ENCODE results near the gene ABHD11.
A peak's percentile ranks its signal among the peaks of the same experiment; 100 is the strongest.

The ABHD11 gene

GRCh38 chr7:73770860-73771670 is 32.5 kb upstream of the ABHD11 start:
- Histone ChIP-seq H3K36me3 (ENCODE audit: control insufficient read depth, low read length) (no peaks in the 10 kb centered on the region), H3K4me3 (ENCODE audit: low read length) (no peak overlapping the region), H3K9me3 (ENCODE audit: control insufficient read depth, insufficient read depth, low read length) (no peaks in the 10 kb centered on the region), H3K4me1 (ENCODE audit: control insufficient read depth, low read length) (peaks cover 4% of the 10 kb centered on the region; the same call in 1 of the 2 replicates), H3F3A (ENCODE audit: control insufficient read depth, insufficient read depth) (no peaks in the 10 kb centered on the region), H3K9me2 (replicated peaks; ENCODE audit: control insufficient read depth, low read length) (no peaks in the 10 kb centered on the region), H3K4me2 (ENCODE audit: low read length) (peak overlapping the region; percentile 18; the same call in 1 of the 2 replicates), H3K27ac (ENCODE audit: low read depth, low read length) (no peak overlapping the region), H3K79me2 (ENCODE audit: control insufficient read depth, low read length) (no peaks in the 10 kb centered on the region), H4K20me1 (ENCODE audit: control insufficient read depth, insufficient read depth, low read depth, low read length) (no peaks in the 10 kb centered on the region), H3K27me3 (ENCODE audit: control insufficient read depth, low read length) (no peaks in the 10 kb centered on the region)
- TF ChIP-seq, protein P1, sequence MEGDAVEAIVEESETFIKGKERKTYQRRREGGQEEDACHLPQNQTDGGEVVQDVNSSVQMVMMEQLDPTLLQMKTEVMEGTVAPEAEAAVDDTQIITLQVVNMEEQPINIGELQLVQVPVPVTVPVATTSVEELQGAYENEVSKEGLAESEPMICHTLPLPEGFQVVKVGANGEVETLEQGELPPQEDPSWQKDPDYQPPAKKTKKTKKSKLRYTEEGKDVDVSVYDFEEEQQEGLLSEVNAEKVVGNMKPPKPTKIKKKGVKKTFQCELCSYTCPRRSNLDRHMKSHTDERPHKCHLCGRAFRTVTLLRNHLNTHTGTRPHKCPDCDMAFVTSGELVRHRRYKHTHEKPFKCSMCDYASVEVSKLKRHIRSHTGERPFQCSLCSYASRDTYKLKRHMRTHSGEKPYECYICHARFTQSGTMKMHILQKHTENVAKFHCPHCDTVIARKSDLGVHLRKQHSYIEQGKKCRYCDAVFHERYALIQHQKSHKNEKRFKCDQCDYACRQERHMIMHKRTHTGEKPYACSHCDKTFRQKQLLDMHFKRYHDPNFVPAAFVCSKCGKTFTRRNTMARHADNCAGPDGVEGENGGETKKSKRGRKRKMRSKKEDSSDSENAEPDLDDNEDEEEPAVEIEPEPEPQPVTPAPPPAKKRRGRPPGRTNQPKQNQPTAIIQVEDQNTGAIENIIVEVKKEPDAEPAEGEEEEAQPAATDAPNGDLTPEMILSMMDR (IDR thresholded peaks at IDR 0.05; ENCODE audit: low read depth, low read length, poor library complexity, severe bottlenecking): no peak
- TF ChIP-seq EZH2phosphoT487 (IDR thresholded peaks at IDR 0.05; ENCODE audit: borderline replicate concordance, low read length): no peak

DNA sequence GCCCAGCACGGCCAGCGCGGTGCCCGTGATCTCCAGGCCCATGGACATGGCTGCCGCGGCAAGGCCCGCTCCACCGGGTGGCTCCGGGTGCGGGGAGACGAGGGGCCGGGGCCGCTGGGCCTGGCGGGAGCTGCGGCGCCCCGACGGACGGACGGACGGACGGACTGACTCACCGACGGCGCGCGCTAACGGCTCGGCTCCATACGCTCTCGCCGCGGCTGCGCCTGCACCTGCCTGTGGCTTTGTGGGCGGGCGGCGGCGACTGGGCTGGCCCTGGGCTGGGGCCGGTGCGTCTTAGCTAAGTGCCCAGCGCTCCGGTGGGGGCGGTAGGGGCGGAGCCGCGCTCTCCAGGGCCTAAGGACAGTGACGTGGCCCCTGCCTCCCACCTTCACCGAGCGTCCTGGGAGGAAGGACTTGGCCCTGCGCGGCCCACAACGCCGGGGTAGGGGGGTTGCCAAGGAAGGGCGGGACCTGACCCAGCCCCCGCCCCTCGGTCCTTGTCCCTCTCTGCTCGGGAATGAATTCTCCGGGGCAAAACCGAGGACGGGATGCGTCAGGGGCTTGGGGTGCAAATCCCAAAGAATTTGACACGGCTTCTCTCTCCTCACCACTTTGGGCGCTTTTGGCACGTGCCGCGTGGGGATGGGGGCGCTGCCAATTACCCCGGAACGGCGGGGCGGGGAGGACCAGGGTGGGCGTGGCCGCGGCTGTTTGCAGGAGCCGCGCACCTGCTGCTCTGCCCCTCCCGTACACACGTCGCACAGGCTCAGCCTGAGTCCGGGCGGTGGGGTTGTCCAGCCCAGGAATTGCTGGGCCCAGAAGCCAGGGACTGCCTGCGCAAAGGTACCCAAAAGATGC is 31.6 kb upstream of the ABHD11 start, which contains the start of gene CLDN3:
Gene CLDN3 (minus strand): TSS at position 269 of the 858 bp plus-strand sequence. CDS start 221 bp downstream, at position 48.
- H3K36me3 ChIP-seq (ENCODE audit: control insufficient read depth, low read length): no peaks in the 10 kb centered on the region
- H3K4me3 ChIP-seq (ENCODE audit: low read length): no peak within 1 kb of the TSS
- H3K27me3 ChIP-seq (ENCODE audit: control insufficient read depth, low read length): no peaks in the 10 kb centered on the region
- no peak for TF ChIP-seq EZH2phosphoT487 (IDR thresholded peaks at IDR 0.05; ENCODE audit: borderline replicate concordance, low read length)
- TF ChIP-seq, protein P1 (IDR thresholded peaks at IDR 0.05; ENCODE audit: low read depth, low read length, poor library complexity, severe bottlenecking): no peak
- no peaks in the 10 kb centered on the region for H4K20me1 ChIP-seq (ENCODE audit: control insufficient read depth, insufficient read depth, low read depth, low read length)
- no peak within 1 kb of the TSS for H3K27ac ChIP-seq (ENCODE audit: low read depth, low read length)
- peak within 1 kb of the TSS; percentile 18 for H3K4me2 ChIP-seq (ENCODE audit: low read length)
- no peaks in the 10 kb centered on the region for H3K79me2 ChIP-seq (ENCODE audit: control insufficient read depth, low read length)
- H3K9me2 ChIP-seq (replicated peaks; ENCODE audit: control insufficient read depth, low read length): no peaks in the 10 kb centered on the region
- peaks cover 4% of the 10 kb centered on the region; the same call in 1 of the 2 replicates for H3K4me1 ChIP-seq (ENCODE audit: control insufficient read depth, low read length)
- H3F3A ChIP-seq (ENCODE audit: control insufficient read depth, insufficient read depth): no peaks in the 10 kb centered on the region
- no peaks in the 10 kb centered on the region for H3K9me3 ChIP-seq (ENCODE audit: control insufficient read depth, insufficient read depth, low read length)

- Histone ChIP-seq H3K4me2 (ENCODE audit: low read length) (no peak overlapping the region), H3K79me2 (ENCODE audit: control insufficient read depth, low read length) (no peaks in the 10 kb centered on the region), H3K4me1 (ENCODE audit: control insufficient read depth, low read length) (peaks cover 4% of the 10 kb centered on the region; the same call in 1 of the 2 replicates), H4K20me1 (ENCODE audit: control insufficient read depth, insufficient read depth, low read depth, low read length) (no peaks in the 10 kb centered on the region), H3K9me2 (replicated peaks; ENCODE audit: control insufficient read depth, low read length) (no peaks in the 10 kb centered on the region), H3K27me3 (ENCODE audit: control insufficient read depth, low read length) (no peaks in the 10 kb centered on the region), H3F3A (ENCODE audit: control insufficient read depth, insufficient read depth) (no peaks in the 10 kb centered on the region), H3K4me3 (ENCODE audit: low read length) (no peak overlapping the region), H3K9me3 (ENCODE audit: control insufficient read depth, insufficient read depth, low read length) (no peaks in the 10 kb centered on the region), H3K36me3 (ENCODE audit: control insufficient read depth, low read length) (no peaks in the 10 kb centered on the region), H3K27ac (ENCODE audit: low read depth, low read length) (no peak overlapping the region)
- TF ChIP-seq, protein P1 (IDR thresholded peaks at IDR 0.05; ENCODE audit: low read depth, low read length, poor library complexity, severe bottlenecking): no peak
- TF ChIP-seq EZH2phosphoT487 (IDR thresholded peaks at IDR 0.05; ENCODE audit: borderline replicate concordance, low read length): no peak
Observed at GRCh38 chr7:73769481-73770001, 30.9 kb upstream of the ABHD11 start.

All from DOHH2 (cell line).